ENCODE results near the gene NAA20. TPM values are rescaled to one million over a fixed set of nuclear protein-coding genes. Genes with fewer than 3 reads are reported as not detected.

NAA20 gene
- total RNA-seq, 1 donor from 2014 or later = 41.8 TPM

DNA sequence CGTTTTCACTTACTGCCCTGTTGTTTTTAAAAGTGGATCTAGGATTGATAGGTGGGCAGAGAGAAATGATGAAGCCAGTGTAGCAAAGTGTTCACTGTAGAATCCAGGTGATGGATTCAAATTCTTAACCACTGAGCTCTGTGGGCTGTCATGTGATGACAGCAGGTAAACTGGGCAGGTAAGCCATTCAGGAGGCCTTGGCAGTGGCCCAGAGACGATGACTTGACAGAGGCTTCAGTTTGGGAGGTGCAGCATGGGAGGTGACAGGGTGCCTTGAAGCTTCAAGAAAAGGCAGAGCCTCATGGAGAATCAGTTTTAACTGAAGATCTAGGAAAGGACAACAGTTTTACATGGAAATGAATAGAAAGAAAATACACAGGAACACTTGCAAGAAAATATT, 2.0 kb downstream of the NAA20 start:
- H3K4me3 ChIP-seq (ENCODE audit: low read depth, low read length) = no peak overlapping the region
- no peak for DNase-seq (ENCODE audit: low read depth)
- TF ChIP-seq CTCF (conservative IDR thresholded peaks at IDR 0.05; ENCODE audit: low read depth, low read length) = no peak

DNA sequence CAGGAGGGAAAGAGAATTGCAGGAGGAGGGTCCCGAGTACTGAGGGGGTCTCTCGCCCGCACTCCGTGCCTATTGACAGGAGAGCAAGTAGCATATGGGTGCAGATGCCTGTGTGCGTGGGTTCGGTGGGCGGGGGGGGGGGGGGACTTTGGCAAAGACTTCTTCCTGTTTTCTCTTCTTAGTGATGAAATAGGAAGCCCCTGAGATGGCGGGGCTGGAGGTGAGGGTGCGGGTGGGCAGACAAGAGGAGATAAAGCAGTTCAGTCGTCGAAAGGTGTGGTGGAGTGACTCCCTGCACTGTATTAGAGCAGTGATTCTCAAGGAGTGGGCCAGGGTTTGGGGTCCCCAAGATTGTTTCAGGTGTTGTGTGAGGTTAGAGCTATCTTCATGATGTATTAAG, 3.7 kb downstream of the NAA20 start:
- no peak for DNase-seq (ENCODE audit: low read depth)

GRCh38 chr20:20021835-20022234, 4.7 kb downstream of the NAA20 start:
- no peak for DNase-seq (ENCODE audit: low read depth)
- no peak overlapping the region for H3K4me3 ChIP-seq (ENCODE audit: low read depth, low read length)
- no peak for TF ChIP-seq CTCF (conservative IDR thresholded peaks at IDR 0.05; ENCODE audit: low read depth, low read length)

More for the DNA sequence above, 3.7 kb downstream of the NAA20 start:
- no peak overlapping the region for H3K4me3 ChIP-seq (ENCODE audit: low read depth, low read length)
- TF ChIP-seq CTCF (conservative IDR thresholded peaks at IDR 0.05; ENCODE audit: low read depth, low read length) = no peak

- H3K4me3 ChIP-seq (ENCODE audit: low read depth, low read length) = no peak overlapping the region
- no peak for TF ChIP-seq CTCF (conservative IDR thresholded peaks at IDR 0.05; ENCODE audit: low read depth, low read length)
- DNase-seq (ENCODE audit: low read depth) = no peak
Measured at GRCh38 chr20:20022498-20022897, 5.3 kb downstream of the NAA20 start.

DNA sequence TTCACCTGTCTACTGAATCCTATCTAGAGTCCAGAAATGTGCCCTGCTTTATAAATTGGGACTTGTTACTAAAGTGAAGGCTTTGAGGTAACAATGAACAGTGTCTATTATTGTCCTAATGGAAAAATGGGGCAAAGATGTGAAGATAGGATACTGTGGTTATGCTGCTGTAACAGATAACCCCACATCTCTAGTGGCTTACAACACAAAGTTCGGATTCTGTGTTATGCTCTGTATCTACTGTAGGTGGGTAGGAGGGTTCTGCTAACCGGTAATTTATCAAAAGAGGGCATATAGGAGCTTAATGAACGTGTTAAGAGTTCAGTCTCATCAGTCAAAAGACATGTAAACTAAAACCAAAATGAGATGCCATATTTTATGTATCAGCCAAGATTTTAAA, 6.2 kb downstream of the NAA20 start:
- no peak for TF ChIP-seq CTCF (conservative IDR thresholded peaks at IDR 0.05; ENCODE audit: low read depth, low read length)
- no peak overlapping the region for H3K4me3 ChIP-seq (ENCODE audit: low read depth, low read length)
- DNase-seq (ENCODE audit: low read depth) = no peak

GRCh38 chr20:20024942-20025341, 7.8 kb downstream of the NAA20 start:
- TF ChIP-seq CTCF (conservative IDR thresholded peaks at IDR 0.05; ENCODE audit: low read depth, low read length) = no peak
- DNase-seq (ENCODE audit: low read depth) = peak; percentile 75
- H3K4me3 ChIP-seq (ENCODE audit: low read depth, low read length) = no peak overlapping the region

- TF ChIP-seq CTCF (conservative IDR thresholded peaks at IDR 0.05; ENCODE audit: low read depth, low read length) = no peak
- DNase-seq (ENCODE audit: low read depth) = no peak
- H3K4me3 ChIP-seq (ENCODE audit: low read depth, low read length) = no peak overlapping the region
Measured at GRCh38 chr20:20027284-20027683, 10.1 kb downstream of the NAA20 start.

Data from epithelial cell of proximal tubule (primary cell).